Keratinocyte (primary cell): Measurements from ENCODE around the gene B4GALT7. TPM values are rescaled to one million over a fixed set of nuclear protein-coding genes. Genes with fewer than 3 reads are reported as not detected.

ENCODE experiments used
- DNase-seq: peaks from one replicate; pipeline ENCODE4 v3.0.0-alpha.2; 2011; ENCODE audit warnings: low read depth, missing footprints, low spot score
- FAIRE-seq: peaks from 2 replicates; lab custom pipeline; 2011; peaks lifted over from hg19 to GRCh38; lab: Jason Lieb, UNC
- H2AFZ ChIP-seq: 2 replicates; pipeline ENCODE4 v1.6.0; 2012; ENCODE audit warnings: low read length, control low read depth, inconsistent platforms; ENCODE audit not compliant: control insufficient read depth
- H3K27ac ChIP-seq: 2 replicates; pipeline ENCODE4 v1.5.1; 2011; ENCODE audit warnings: low read length; ENCODE audit not compliant: control insufficient read depth, insufficient read depth
- H3K27me3 ChIP-seq: 3 replicates; pipeline ENCODE4 v1.6.0; 2011; ENCODE audit warnings: low read length; ENCODE audit not compliant: control insufficient read depth, insufficient read depth; ENCODE audit errors: extremely low read depth
- H3K36me3 ChIP-seq, 2 experiments: 2 replicates in 1 of 2; 3 replicates in 1 of 2; pipeline ENCODE4 v1.5.1; 2011; ENCODE audit warnings: low read length in 2 of 2, mild to moderate bottlenecking in 1 of 2; ENCODE audit not compliant: control insufficient read depth in 2 of 2, insufficient read depth in 2 of 2; ENCODE audit errors: extremely low read depth in 1 of 2
- H3K4me1 ChIP-seq: 3 replicates; pipeline ENCODE4 v1.5.1; 2011; ENCODE audit warnings: low read length; ENCODE audit not compliant: control insufficient read depth, insufficient read depth; ENCODE audit errors: extremely low read depth
- H3K4me2 ChIP-seq: 3 replicates; pipeline ENCODE4 v1.6.0; 2011; ENCODE audit warnings: low read depth, low read length; ENCODE audit not compliant: control insufficient read depth, insufficient read depth; ENCODE audit errors: extremely low read depth
- H3K4me3 ChIP-seq, 3 experiments: fragments of 200-600 bp in 1 of 3; sonication (generic) in 1 of 3; 2 replicates in 2 of 3; 3 replicates in 1 of 3; pipeline ENCODE4 v1.5.1; 2011 to 2016; ENCODE audit warnings: low read length in 3 of 3, mild to moderate bottlenecking in 3 of 3, control low read depth in 2 of 3, inconsistent platforms in 1 of 3, low read depth in 1 of 3, mixed read lengths in 1 of 3, mixed run types in 1 of 3, moderate library complexity in 1 of 3; ENCODE audit not compliant: control insufficient read depth in 2 of 3, insufficient read depth in 2 of 3; ENCODE audit errors: extremely low read depth in 1 of 3
- H3K79me2 ChIP-seq: 2 replicates; pipeline ENCODE4 v1.6.0; 2012; ENCODE audit warnings: low read length; ENCODE audit not compliant: control insufficient read depth, insufficient read depth
- H3K9ac ChIP-seq: 3 replicates; pipeline ENCODE4 v1.6.0; 2011; ENCODE audit warnings: low read length; ENCODE audit not compliant: control insufficient read depth, insufficient read depth; ENCODE audit errors: extremely low read depth
- H3K9me1 ChIP-seq: 3 replicates; pipeline ENCODE4 v1.6.0; 2011; ENCODE audit warnings: low read length; ENCODE audit not compliant: control insufficient read depth, insufficient read depth; ENCODE audit errors: extremely low read depth
- H3K9me3 ChIP-seq: 2 replicates; pipeline ENCODE4 v1.5.1; 2012; ENCODE audit warnings: low read depth, low read length; ENCODE audit not compliant: control insufficient read depth
- H4K20me1 ChIP-seq: 3 replicates; pipeline ENCODE4 v1.6.0; 2011; ENCODE audit warnings: low read length; ENCODE audit not compliant: control insufficient read depth, insufficient read depth; ENCODE audit errors: extremely low read depth
- EZH2 ChIP-seq: IDR thresholded peaks from one replicate; pipeline ENCODE4 v1.6.1; 2012; ENCODE audit warnings: inconsistent platforms, mild to moderate bottlenecking, low read length, moderate library complexity
- dilution Hi-C: fragments of 300-500 bp; cut with MboI; formaldehyde crosslinking; loops from one replicate; pipeline ENCODE4 v1.7.0; 2020; ENCODE audit warnings: low sequenced_read_pairs; ENCODE audit not compliant: extremely low pct_ligation_motif_present
- polyA plus RNA-seq, 5 experiments: library from polyadenylated mRNA; depleted of rRNA in 3 of 5; stranded (reverse) in 3 of 5; stranded (forward) in 1 of 5; unstranded in 1 of 5; fragments of >200 nt; gene quantifications; 1 replicate in 1 of 5; 2 replicates in 3 of 5; 3 replicates in 1 of 5; pipeline versions ENCODE4 v1.2.1 to v1.2.3, GENCODE V29; 2011 to 2012; ENCODE audit warnings: missing spikeins in 2 of 5, low read depth in 1 of 5, low replicate concordance in 1 of 5
- TF ChIP-seq, protein P1 (sequence below), 3 experiments: IDR thresholded peaks in 1 of 3; conservative IDR thresholded peaks in 1 of 3; optimal IDR thresholded peaks in 1 of 3; 2 replicates in 2 of 3; 3 replicates in 1 of 3; pipeline versions ENCODE3 to v1.5.1; 2011; ENCODE audit warnings: low read length in 3 of 3, mild to moderate bottlenecking in 3 of 3, moderate library complexity in 2 of 3, control low read depth in 1 of 3, inconsistent platforms in 1 of 3; ENCODE audit not compliant: insufficient read depth in 2 of 3; ENCODE audit errors: extremely low read depth in 1 of 3

The B4GALT7 gene
- polyA plus RNA-seq, 1 donor (not counting 4 experiments of a cell fraction or from before 2014, with no cell fraction given) = 15.7 TPM

DNA sequence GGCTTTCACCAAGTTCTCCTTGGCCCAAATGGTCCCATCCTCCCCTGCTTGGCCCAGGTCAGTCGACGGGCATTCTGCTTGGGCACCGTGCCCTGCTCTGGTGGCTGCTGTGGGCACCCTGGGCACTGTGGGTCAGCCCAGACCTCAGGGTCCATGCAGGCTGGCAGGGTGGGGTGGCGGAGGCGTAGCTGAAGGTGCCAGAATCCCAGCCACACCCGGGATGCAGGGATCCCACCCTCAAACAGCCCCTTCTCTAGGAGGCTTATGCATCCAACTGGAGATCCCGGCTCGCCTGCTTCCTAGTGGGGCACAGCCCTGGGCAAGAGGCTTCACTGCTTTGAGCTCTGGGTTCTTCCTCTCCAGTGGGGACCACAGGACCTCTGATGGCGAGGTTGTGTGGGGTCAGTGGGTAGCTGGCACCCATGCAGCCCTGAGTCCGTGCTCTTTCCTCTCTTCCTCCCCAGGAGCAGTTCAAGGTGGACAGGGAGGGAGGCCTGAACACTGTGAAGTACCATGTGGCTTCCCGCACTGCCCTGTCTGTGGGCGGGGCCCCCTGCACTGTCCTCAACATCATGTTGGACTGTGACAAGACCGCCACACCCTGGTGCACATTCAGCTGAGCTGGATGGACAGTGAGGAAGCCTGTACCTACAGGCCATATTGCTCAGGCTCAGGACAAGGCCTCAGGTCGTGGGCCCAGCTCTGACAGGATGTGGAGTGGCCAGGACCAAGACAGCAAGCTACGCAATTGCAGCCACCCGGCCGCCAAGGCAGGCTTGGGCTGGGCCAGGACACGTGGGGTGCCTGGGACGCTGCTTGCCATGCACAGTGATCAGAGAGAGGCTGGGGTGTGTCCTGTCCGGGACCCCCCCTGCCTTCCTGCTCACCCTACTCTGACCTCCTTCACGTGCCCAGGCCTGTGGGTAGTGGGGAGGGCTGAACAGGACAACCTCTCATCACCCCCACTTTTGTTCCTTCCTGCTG, 9.4 kb downstream of the B4GALT7 start:
- no peak overlapping the region for H3K27ac ChIP-seq
- H3K4me2 ChIP-seq = no peak overlapping the region
- H3K4me3 ChIP-seq = no peak overlapping the region
- no peak for FAIRE-seq
- no peak overlapping the region for H2AFZ ChIP-seq
- dilution Hi-C loops = no loop called here
- DNase-seq = no peak
- no peaks in the 10 kb centered on the region for H3K4me1 ChIP-seq
- TF ChIP-seq, protein P1, sequence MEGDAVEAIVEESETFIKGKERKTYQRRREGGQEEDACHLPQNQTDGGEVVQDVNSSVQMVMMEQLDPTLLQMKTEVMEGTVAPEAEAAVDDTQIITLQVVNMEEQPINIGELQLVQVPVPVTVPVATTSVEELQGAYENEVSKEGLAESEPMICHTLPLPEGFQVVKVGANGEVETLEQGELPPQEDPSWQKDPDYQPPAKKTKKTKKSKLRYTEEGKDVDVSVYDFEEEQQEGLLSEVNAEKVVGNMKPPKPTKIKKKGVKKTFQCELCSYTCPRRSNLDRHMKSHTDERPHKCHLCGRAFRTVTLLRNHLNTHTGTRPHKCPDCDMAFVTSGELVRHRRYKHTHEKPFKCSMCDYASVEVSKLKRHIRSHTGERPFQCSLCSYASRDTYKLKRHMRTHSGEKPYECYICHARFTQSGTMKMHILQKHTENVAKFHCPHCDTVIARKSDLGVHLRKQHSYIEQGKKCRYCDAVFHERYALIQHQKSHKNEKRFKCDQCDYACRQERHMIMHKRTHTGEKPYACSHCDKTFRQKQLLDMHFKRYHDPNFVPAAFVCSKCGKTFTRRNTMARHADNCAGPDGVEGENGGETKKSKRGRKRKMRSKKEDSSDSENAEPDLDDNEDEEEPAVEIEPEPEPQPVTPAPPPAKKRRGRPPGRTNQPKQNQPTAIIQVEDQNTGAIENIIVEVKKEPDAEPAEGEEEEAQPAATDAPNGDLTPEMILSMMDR (optimal IDR thresholded peaks at IDR 0.05 in 1 of 3, IDR thresholded peaks at IDR 0.05 in 1 of 3, conservative IDR thresholded peaks at IDR 0.05 in 1 of 3; ENCODE audit: extremely low read depth in 1 of 3, insufficient read depth in 2 of 3, low read length in 3 of 3) = no peak
- TF ChIP-seq EZH2 = no peak
- H3K9me1 ChIP-seq = no peaks in the 10 kb centered on the region
- H3K9ac ChIP-seq = no peak overlapping the region
- H3K36me3 ChIP-seq = peaks cover 4 to 22% of the 10 kb centered on the region in 2 experiments
- no peaks in the 10 kb centered on the region for H4K20me1 ChIP-seq
- H3K79me2 ChIP-seq = no peaks in the 10 kb centered on the region
- H3K27me3 ChIP-seq = no peaks in the 10 kb centered on the region
- H3K9me3 ChIP-seq = no peaks in the 10 kb centered on the region

DNA sequence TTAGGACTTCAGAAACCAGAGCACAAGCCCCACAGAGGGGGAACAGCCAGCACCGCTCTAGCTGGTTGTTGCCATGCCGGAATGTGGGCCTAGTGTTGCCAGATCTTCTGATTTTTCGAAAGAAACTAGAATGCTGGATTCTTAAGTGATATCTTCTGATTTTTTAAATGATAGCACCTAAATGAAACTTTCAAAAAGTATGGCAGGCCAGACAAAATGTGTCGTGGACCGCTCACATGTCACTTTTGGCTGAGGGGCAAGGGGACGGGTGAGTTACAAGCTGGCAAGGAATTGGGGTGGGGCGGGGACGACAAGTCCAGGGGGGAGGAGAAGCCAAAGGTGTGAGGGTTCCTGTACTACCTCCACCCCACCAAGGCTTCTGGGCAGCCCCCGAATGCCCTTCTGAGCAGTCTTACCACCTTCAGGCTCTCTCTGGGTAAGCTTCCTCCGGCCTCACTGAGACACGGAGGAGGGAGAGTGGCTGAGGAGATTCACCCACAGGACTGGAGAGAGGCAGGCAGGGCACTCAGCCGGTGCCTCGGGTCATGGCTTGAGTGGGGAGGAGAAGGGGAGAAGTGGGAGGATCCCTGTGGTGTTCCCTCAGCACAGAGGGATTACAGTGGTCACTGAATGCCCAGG, 10.3 kb downstream of the B4GALT7 start:
- Histone ChIP-seq H3K9me3 (no peaks in the 10 kb centered on the region), H2AFZ (no peak overlapping the region), H3K27ac (no peak overlapping the region), H3K4me3 (no peak overlapping the region), H3K9ac (no peak overlapping the region), H3K4me2 (no peak overlapping the region), H3K36me3 (peaks cover 0 to 22% of the 10 kb centered on the region in 2 experiments), H3K9me1 (no peaks in the 10 kb centered on the region), H4K20me1 (no peaks in the 10 kb centered on the region), H3K27me3 (no peaks in the 10 kb centered on the region), H3K79me2 (no peaks in the 10 kb centered on the region), H3K4me1 (no peaks in the 10 kb centered on the region)
- no peak for TF ChIP-seq EZH2
- TF ChIP-seq, protein P1 (optimal IDR thresholded peaks at IDR 0.05 in 1 of 3, IDR thresholded peaks at IDR 0.05 in 1 of 3, conservative IDR thresholded peaks at IDR 0.05 in 1 of 3; ENCODE audit: extremely low read depth in 1 of 3, insufficient read depth in 2 of 3, low read length in 3 of 3) = no peak
- DNase-seq (no peak), FAIRE-seq (no peak)
- dilution Hi-C loops = no loop called here
